HepG2 (cell line): ENCODE results near the gene GDF7. TPM values are rescaled to one million over a fixed set of nuclear protein-coding genes. Genes with fewer than 3 reads are reported as not detected.
A peak's percentile ranks its signal among the peaks of the same experiment; 100 is the strongest.

ENCODE experiments used
- ARID5B ChIP-seq: IDR thresholded peaks from 2 replicates; pipeline ENCODE4 v1.4.0; 2020; ENCODE audit warnings: mild to moderate bottlenecking, missing genetic modification reagents
- FOSL1 ChIP-seq: sonication (generic); formaldehyde crosslinking; IDR thresholded peaks from 2 replicates; pipeline ENCODE4 v1.9.0; 2021; ENCODE audit warnings: missing genetic modification reagents, borderline replicate concordance
- FOXA3 ChIP-seq: IDR thresholded peaks from 2 replicates; pipeline ENCODE4 v1.6.1; 2016; ENCODE audit warnings: missing genetic modification reagents, missing compliant biosample characterization
- HDAC2 ChIP-seq: sonication (generic); formaldehyde crosslinking; IDR thresholded peaks from 2 replicates; pipeline ENCODE4 v1.4.0; 2020; ENCODE audit warnings: missing genetic modification reagents
- HNF4A ChIP-seq: sonication (generic); formaldehyde crosslinking; IDR thresholded peaks from 2 replicates; pipeline ENCODE4 v1.4.0; 2020; ENCODE audit warnings: missing genetic modification reagents
- ISL2 ChIP-seq: sonication (generic); formaldehyde crosslinking; IDR thresholded peaks from 2 replicates; pipeline ENCODE4 v1.5.0; 2020; ENCODE audit warnings: missing genetic modification reagents
- PAXIP1 ChIP-seq: sonication (generic); formaldehyde crosslinking; conservative IDR thresholded peaks from 2 replicates; pipeline ENCODE4 v1.4.0; 2020; ENCODE audit warnings: mild to moderate bottlenecking, missing genetic modification reagents, moderate library complexity
- PHF21A ChIP-seq: sonication (generic); formaldehyde crosslinking; IDR thresholded peaks from 2 replicates; pipeline ENCODE4 v1.5.0; 2020; ENCODE audit warnings: mild to moderate bottlenecking, missing genetic modification reagents
- PITX1 ChIP-seq: sonication (generic); formaldehyde crosslinking; IDR thresholded peaks from 2 replicates; pipeline ENCODE4 v1.5.1; 2020; ENCODE audit warnings: mild to moderate bottlenecking, missing genetic modification reagents
- REPIN1 ChIP-seq: sonication (generic); formaldehyde crosslinking; IDR thresholded peaks from 2 replicates; pipeline ENCODE4 v1.8.0; 2022; ENCODE audit warnings: missing genetic modification reagents, low read depth, mild to moderate bottlenecking, borderline replicate concordance
- SAP130 ChIP-seq: IDR thresholded peaks from 2 replicates; pipeline ENCODE4 v1.6.1; 2016; ENCODE audit warnings: low read depth
- SNAPC4 ChIP-seq: sonication (generic); formaldehyde crosslinking; IDR thresholded peaks from 2 replicates; pipeline ENCODE4 v1.4.0; 2020; ENCODE audit warnings: mild to moderate bottlenecking, missing genetic modification reagents
- TMF1 ChIP-seq: sonication (generic); formaldehyde crosslinking; IDR thresholded peaks from 2 replicates; pipeline ENCODE4 v1.8.1; 2022; ENCODE audit warnings: low read depth, missing genetic modification reagents
- ZBTB25 ChIP-seq: IDR thresholded peaks from 2 replicates; pipeline ENCODE4 v1.6.1; 2018; ENCODE audit warnings: missing genetic modification reagents
- ZMYM3 ChIP-seq: sonication (generic); formaldehyde crosslinking; IDR thresholded peaks from 2 replicates; pipeline ENCODE4 v1.5.1; 2020; ENCODE audit warnings: mild to moderate bottlenecking, missing genetic modification reagents
- ZNF253 ChIP-seq: sonication (generic); formaldehyde crosslinking; IDR thresholded peaks from 2 replicates; pipeline ENCODE4 v1.8.0; 2022; ENCODE audit warnings: mild to moderate bottlenecking, missing genetic modification reagents, borderline replicate concordance
- polyA plus RNA-seq, 8 experiments: library from polyadenylated mRNA; depleted of rRNA in 3 of 8; stranded (reverse) in 7 of 8; unstranded in 1 of 8; fragments of >200 nt; fragmentation: Illumina TruSeq in 4 of 8; extraction: Trizol in 4 of 8; gene quantifications; 2 replicates each; pipeline versions ENCODE4 v1.2.1 to v1.2.3, GENCODE V29; 2011 to 2016; ENCODE audit warnings: low read depth in 4 of 8, missing spikeins in 1 of 8, mixed read lengths in 1 of 8; ENCODE audit not compliant: insufficient read depth in 1 of 8
- total RNA-seq, 5 experiments: library from RNA; depleted of rRNA; stranded (reverse); fragments of >200 nt; fragmentation: Illumina TruSeq; extraction: Trizol; gene quantifications; 2 replicates each; pipeline ENCODE4 v1.2.3, GENCODE V29; 2016; ENCODE audit warnings: low read depth in 1 of 5

GDF7 gene
- total and polyA plus RNA-seq, 2 of the 13 experiments (the other 11 are each of a cell fraction or from before 2014, with no cell fraction given): 1.6 to 15.0 TPM

- TF ChIP-seq SNAPC4 (CRISPR knock-in tag) (no peak), HNF4A (peak; percentile 87), ZMYM3 (peak; percentile 32; the same call in 1 of the 2 replicates), HDAC2 (CRISPR knock-in tag) (0 out of 2 replicates have a peak, but pooled peaks have one; percentile 38), PHF21A (0 out of 2 replicates have a peak, but pooled peaks have one; percentile 24), SAP130 (CRISPR knock-in tag) (peak; percentile 44; the same call in 1 of the 2 replicates), PAXIP1 (peak; percentile 71), REPIN1 (CRISPR knock-in tag) (0 out of 2 replicates have a peak, but pooled peaks have one; percentile 40), FOSL1 (CRISPR knock-in tag) (no peak), FOXA3 (CRISPR knock-in tag) (no peak), ZBTB25 (CRISPR knock-in tag) (no peak), ZNF253 (CRISPR knock-in tag) (no peak), ISL2 (CRISPR knock-in tag) (peak; percentile 77; the same call in 1 of the 2 replicates), ARID5B (peak; percentile 75), TMF1 (CRISPR knock-in tag) (no peak), PITX1 (CRISPR knock-in tag) (peak; percentile 70)
Measured at GRCh38 chr2:20717641-20718040, 50.7 kb downstream of the GDF7 start (continued).
